H9 (cell line): ENCODE results near the gene MUS81. TPM values are rescaled to one million over a fixed set of nuclear protein-coding genes. Genes with fewer than 3 reads are reported as not detected.

Experiments
- DNase-seq: peaks from one replicate; pipeline ENCODE4 v3.0.0-alpha.2; 2017
- H2AFZ ChIP-seq: one replicate; pipeline ENCODE4 v1.6.1; 2013; ENCODE audit warnings: mild to moderate bottlenecking, low read length, control low read depth, moderate library complexity
- H2AK5ac ChIP-seq: 2 replicates; pipeline ENCODE4 v1.6.1; 2013; ENCODE audit warnings: low read length, control low read depth, mixed read lengths; ENCODE audit not compliant: insufficient read length
- H2BK120ac ChIP-seq: one replicate; pipeline ENCODE4 v1.6.1; 2013; ENCODE audit warnings: low read depth, mild to moderate bottlenecking, low read length, control low read depth, inconsistent platforms; ENCODE audit not compliant: poor library complexity, severe bottlenecking
- H2BK12ac ChIP-seq: 2 replicates; pipeline ENCODE4 v1.6.1; 2013; ENCODE audit warnings: low read length, control low read depth, mixed read lengths, low read depth; ENCODE audit not compliant: insufficient read length
- H2BK15ac ChIP-seq: 2 replicates; pipeline ENCODE4 v1.6.1; 2013; ENCODE audit warnings: low read depth, low read length, control low read depth
- H2BK20ac ChIP-seq: one replicate; pipeline ENCODE4 v1.6.1; 2013; ENCODE audit warnings: low read depth, mild to moderate bottlenecking, low read length, control low read depth, inconsistent platforms; ENCODE audit not compliant: poor library complexity, severe bottlenecking
- H2BK5ac ChIP-seq: 2 replicates; pipeline ENCODE4 v1.6.1; 2013; ENCODE audit warnings: low read length, control low read depth, mixed read lengths; ENCODE audit not compliant: insufficient read length
- H3K14ac ChIP-seq: 2 replicates; pipeline ENCODE4 v1.6.1; 2013; ENCODE audit warnings: low read length, control low read depth; ENCODE audit not compliant: insufficient read depth
- H3K18ac ChIP-seq: 2 replicates; pipeline ENCODE4 v1.6.1; 2013; ENCODE audit warnings: low read depth, mild to moderate bottlenecking, mixed read lengths, low read length, control low read depth; ENCODE audit not compliant: insufficient read length
- H3K23ac ChIP-seq: 2 replicates; pipeline ENCODE4 v1.6.1; 2013; ENCODE audit warnings: low read length, control low read depth, mixed read lengths, low read depth; ENCODE audit not compliant: insufficient read length
- H3K23me2 ChIP-seq: 2 replicates; pipeline ENCODE4 v1.6.1; 2013; ENCODE audit warnings: low read depth, mild to moderate bottlenecking, mixed read lengths, low read length, control low read depth; ENCODE audit not compliant: insufficient read length, poor library complexity, severe bottlenecking
- H3K27ac ChIP-seq: 2 replicates; pipeline ENCODE4 v1.5.1; 2013; ENCODE audit warnings: low read length, control low read depth, mixed read lengths, low read depth; ENCODE audit not compliant: insufficient read length
- H3K27me3 ChIP-seq: 2 replicates; pipeline ENCODE4 v1.6.1; 2013; ENCODE audit warnings: low read length, control low read depth, inconsistent platforms; ENCODE audit not compliant: insufficient read depth
- H3K4ac ChIP-seq: 2 replicates; pipeline ENCODE4 v1.6.1; 2013; ENCODE audit warnings: low read depth, mild to moderate bottlenecking, control low read depth, inconsistent platforms, low read length, moderate library complexity
- H3K4me1 ChIP-seq: 2 replicates; pipeline ENCODE4 v1.6.1; 2013; ENCODE audit warnings: low read length, control low read depth, inconsistent platforms; ENCODE audit not compliant: insufficient read depth
- H3K4me2 ChIP-seq: 2 replicates; pipeline ENCODE4 v1.6.1; 2013; ENCODE audit warnings: low read length, control low read depth, mixed read lengths; ENCODE audit not compliant: insufficient read length, insufficient read depth
- H3K56ac ChIP-seq: 2 replicates; pipeline ENCODE4 v1.6.1; 2013; ENCODE audit warnings: low read depth, mild to moderate bottlenecking, mixed read lengths, low read length, control low read depth; ENCODE audit not compliant: insufficient read length
- H3K79me1 ChIP-seq: 2 replicates; pipeline ENCODE4 v1.6.1; 2013; ENCODE audit warnings: low read depth, mild to moderate bottlenecking, moderate library complexity, low read length, control low read depth, inconsistent platforms; ENCODE audit not compliant: insufficient read depth, poor library complexity, severe bottlenecking
- H3K79me2 ChIP-seq: 2 replicates; pipeline ENCODE4 v1.6.1; 2013; ENCODE audit warnings: low read length, control low read depth, inconsistent platforms; ENCODE audit not compliant: insufficient read depth
- H3K9ac ChIP-seq: 2 replicates; pipeline ENCODE4 v1.6.1; 2013; ENCODE audit warnings: low read length, control low read depth, mixed read lengths; ENCODE audit not compliant: insufficient read length; ENCODE audit errors: extremely low read depth
- H3K9me3 ChIP-seq: one replicate; pipeline ENCODE4 v1.6.1; 2013; ENCODE audit warnings: low read depth, low read length, inconsistent platforms; ENCODE audit not compliant: control insufficient read depth
- H3T11ph ChIP-seq: one replicate; pipeline ENCODE4 v1.6.1; 2013; ENCODE audit warnings: mild to moderate bottlenecking, low read length, control low read depth, inconsistent platforms
- H4K20me1 ChIP-seq: one replicate; pipeline ENCODE4 v1.6.1; 2013; ENCODE audit not compliant: control insufficient read depth, insufficient read length, insufficient read depth
- H4K5ac ChIP-seq: 2 replicates; pipeline ENCODE4 v1.6.1; 2013; ENCODE audit warnings: low read depth, mild to moderate bottlenecking, mixed read lengths, low read length, control low read depth; ENCODE audit not compliant: insufficient read length
- H4K8ac ChIP-seq: replicated peaks from 2 replicates; pipeline ENCODE4 v1.6.1; 2013; ENCODE audit warnings: low read length, control low read depth, mixed read lengths, low read depth; ENCODE audit not compliant: insufficient read length
- H4K91ac ChIP-seq: 2 replicates; pipeline ENCODE4 v1.6.1; 2013; ENCODE audit warnings: low read depth, mild to moderate bottlenecking, moderate library complexity, mixed read lengths, low read length, control low read depth; ENCODE audit not compliant: insufficient read length
- H3K27ac Mint-ChIP-seq, 3 experiments: 2 replicates in 2 of 3; 3 replicates in 1 of 3; pipeline ENCODE4 v1.8.0; 2020 to 2021; ENCODE audit warnings: mixed read lengths in 3 of 3, mild to moderate bottlenecking in 1 of 3, moderate library complexity in 1 of 3
- H3K27me3 Mint-ChIP-seq: 2 replicates; pipeline ENCODE4 v1.8.0; 2021; ENCODE audit warnings: low read depth, mild to moderate bottlenecking, moderate library complexity, mixed read lengths
- H3K36me3 Mint-ChIP-seq, 3 experiments: 2 replicates in 2 of 3; 3 replicates in 1 of 3; pipeline ENCODE4 v1.8.0; 2020 to 2021; ENCODE audit warnings: low read depth in 3 of 3, mixed read lengths in 3 of 3; ENCODE audit not compliant: insufficient read depth in 1 of 3
- H3K4me1 Mint-ChIP-seq, 2 experiments: 2 replicates each; pipeline ENCODE4 v1.8.0; 2020; ENCODE audit warnings: mixed read lengths in 2 of 2
- H3K4me3 Mint-ChIP-seq, 2 experiments: 2 replicates in 1 of 2; 3 replicates in 1 of 2; pipeline ENCODE4 v1.8.0; 2020 to 2021; ENCODE audit warnings: mild to moderate bottlenecking in 2 of 2, mixed read lengths in 2 of 2, moderate library complexity in 1 of 2
- H3K9me3 Mint-ChIP-seq, 2 experiments: 2 replicates in 1 of 2; 3 replicates in 1 of 2; pipeline ENCODE4 v1.8.0; 2020; ENCODE audit warnings: mild to moderate bottlenecking in 2 of 2, mixed read lengths in 2 of 2, moderate library complexity in 1 of 2
- CTCF ChIP-seq: fragments of 200-600 bp; sonication (generic); conservative IDR thresholded peaks from 3 replicates; pipeline ENCODE4 v1.8.0; 2021; ENCODE audit warnings: antibody characterized with exemption, mild to moderate bottlenecking
- WGBS: extraction: QIAGEN DNeasy Blood & Tissue Kit; methylation state at CpG from one replicate; pipeline ENCODE4 v1.1.7; 2013; ENCODE audit warnings: missing lambda C conversion rate, low lambda C conversion rate, mixed read lengths; ENCODE audit not compliant: insufficient read length; ENCODE audit errors: extremely low coverage; 5-methylcytosine and 5-hydroxymethylcytosine counted together
- total RNA-seq: library from RNA; stranded (reverse); gene quantifications from 2 replicates; pipeline ENCODE4 v1.2.1, GENCODE V29; 2021

MUS81 gene
- total RNA-seq, 1 experiment from 2014 or later: 49.2 TPM

DNA sequence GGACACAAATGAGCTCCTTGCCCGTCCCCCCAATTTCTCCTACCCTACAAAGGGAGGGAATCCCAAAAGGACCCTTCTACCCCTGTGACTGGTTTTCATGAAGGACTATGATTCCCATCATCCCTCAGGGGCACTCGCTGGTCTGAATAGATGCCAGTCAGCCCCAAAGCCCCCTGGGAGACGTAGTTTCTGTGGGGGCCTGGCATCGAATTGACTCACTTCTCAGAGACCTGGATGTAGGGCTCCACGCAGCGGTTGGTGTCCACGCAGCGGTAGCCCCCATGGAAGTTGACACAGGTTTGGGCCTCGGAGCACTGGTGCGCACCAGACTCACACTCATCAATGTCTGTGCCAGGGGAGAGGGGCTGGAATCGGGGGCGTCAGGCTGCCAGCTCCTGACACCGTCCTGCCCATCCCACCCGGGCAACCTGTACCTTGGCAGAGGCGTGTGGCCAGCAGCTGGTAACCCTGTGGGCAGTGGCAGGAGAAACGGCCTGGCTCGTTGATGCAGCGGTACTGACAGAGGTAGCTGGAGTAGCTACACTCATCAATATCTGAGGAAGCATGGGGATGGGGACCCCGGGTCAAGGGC, 7.9 kb downstream of the MUS81 start:
- Histone ChIP-seq H3K79me2 (no peaks in the 10 kb centered on the region), H3K4me2 (peak overlapping the region; percentile 67)
- H3K4me3 Mint-ChIP-seq: peak overlapping the region; percentile 77 to 90

More for the DNA sequence above, 7.9 kb downstream of the MUS81 start:
- H3K18ac ChIP-seq: no peak overlapping the region
- H3K79me1 ChIP-seq: no peaks in the 10 kb centered on the region
- H3K36me3 Mint-ChIP-seq: peaks cover 12 to 26% (median 26%) of the 10 kb centered on the region in 3 experiments; a peak in 6 of 7 replicates
- H3K9me3 ChIP-seq: no peaks in the 10 kb centered on the region
- no CpG with 5 or more reads among the region's 19 CpGs for WGBS
- no peak overlapping the region for H3K4ac ChIP-seq
- peaks cover 7% of the 10 kb centered on the region for H3K27me3 Mint-ChIP-seq
- no peak overlapping the region for H2BK15ac ChIP-seq
- no peak overlapping the region for H3K27ac ChIP-seq
- no peaks in the 10 kb centered on the region; a peak in 1 of 5 replicates for H3K9me3 Mint-ChIP-seq
- H2BK5ac ChIP-seq: no peak overlapping the region
- H3K23ac ChIP-seq: no peak overlapping the region
- H2AFZ ChIP-seq: no peak overlapping the region
- H3K14ac ChIP-seq: no peak overlapping the region
- H3K9ac ChIP-seq: no peak overlapping the region
- H3K23me2 ChIP-seq: peaks cover 4% of the 10 kb centered on the region
- no peak overlapping the region for H3K27ac Mint-ChIP-seq
- peak; percentile 75 for DNase-seq
- no peak overlapping the region for H2AK5ac ChIP-seq
- no peak overlapping the region for H3K56ac ChIP-seq
- H2BK12ac ChIP-seq: no peak overlapping the region
- H3K27me3 ChIP-seq: peaks cover 3% of the 10 kb centered on the region; the same call in 1 of the 2 replicates
- H3K4me1 Mint-ChIP-seq: peaks cover 14 to 18% of the 10 kb centered on the region in 2 experiments
- H4K5ac ChIP-seq: no peak overlapping the region
- no peak for TF ChIP-seq CTCF
- H4K20me1 ChIP-seq: no peaks in the 10 kb centered on the region
- H3T11ph ChIP-seq: no peak overlapping the region
- H2BK20ac ChIP-seq: no peak overlapping the region
- H2BK120ac ChIP-seq: no peak overlapping the region
- no peak overlapping the region for H4K8ac ChIP-seq
- H3K4me1 ChIP-seq: no peaks in the 10 kb centered on the region
- H4K91ac ChIP-seq: no peak overlapping the region
